OCI-M2 (cell line): ENCODE measurements around the gene SPSB2.
"Not testable (repeated sequence)": the region's sequence is repeated elsewhere in the genome, so short reads cannot be mapped to it uniquely, and the experiment has no call there.

Experiments
- DNase-seq: peaks from one replicate; lab custom pipeline; 2025; ENCODE audit not compliant: unreplicated experiment; lab: John Stamatoyannopoulos, UW

SPSB2 gene

GRCh38 chr12:6871052-6871957, 1.8 kb downstream of the SPSB2 start:
- DNase-seq, result no peak

GRCh38 chr12:6870304-6870703, 2.8 kb downstream of the SPSB2 start:
- not testable (repeated sequence) for DNase-seq

GRCh38 chr12:6869049-6870021, 3.8 kb downstream of the SPSB2 start:
- DNase-seq, result peak; percentile 26

GRCh38 chr12:6868211-6869048, 4.7 kb downstream of the SPSB2 start:
- DNase-seq, result no peak

GRCh38 chr12:6867413-6868210, 5.5 kb downstream of the SPSB2 start, which contains the start of gene TPI1:
TPI1 (plus strand) TSS chr12:6867531; CDS start chr12:6867567, 36 bp downstream.
- peak; percentile 37 for DNase-seq

- no peak for DNase-seq
These were observed 6.1 kb downstream of the SPSB2 start for GRCh38 chr12:6866920-6867412.

GRCh38 chr12:6866163-6866919, 6.8 kb downstream of the SPSB2 start:
- no peak for DNase-seq

- DNase-seq, result not testable (repeated sequence)
These were observed 7.8 kb downstream of the SPSB2 start for GRCh38 chr12:6865307-6865706.

- no peak for DNase-seq
These were observed 9.3 kb downstream of the SPSB2 start for GRCh38 chr12:6863586-6864321.

GRCh38 chr12:6863033-6863432, 10.1 kb downstream of the SPSB2 start:
- no peak for DNase-seq

GRCh38 chr12:6861391-6861790, 11.7 kb downstream of the SPSB2 start:
- DNase-seq, result no peak

- DNase-seq, result no peak
These were observed 12.2 kb downstream of the SPSB2 start for GRCh38 chr12:6860942-6861341.

- no peak for DNase-seq
These were observed 13.0 kb downstream of the SPSB2 start for GRCh38 chr12:6860116-6860515.

GRCh38 chr12:6858799-6859198, 14.3 kb downstream of the SPSB2 start:
- no peak for DNase-seq

GRCh38 chr12:6855322-6855721, 17.8 kb downstream of the SPSB2 start:
- no peak for DNase-seq

- no peak for DNase-seq
These were observed 19.1 kb downstream of the SPSB2 start for GRCh38 chr12:6854036-6854435.

GRCh38 chr12:6853626-6854025, 19.5 kb downstream of the SPSB2 start:
- no peak for DNase-seq

- no peak for DNase-seq
These were observed 20.3 kb downstream of the SPSB2 start for GRCh38 chr12:6852651-6853354.
